Measurements from ENCODE around the gene GAS2.

DNA sequence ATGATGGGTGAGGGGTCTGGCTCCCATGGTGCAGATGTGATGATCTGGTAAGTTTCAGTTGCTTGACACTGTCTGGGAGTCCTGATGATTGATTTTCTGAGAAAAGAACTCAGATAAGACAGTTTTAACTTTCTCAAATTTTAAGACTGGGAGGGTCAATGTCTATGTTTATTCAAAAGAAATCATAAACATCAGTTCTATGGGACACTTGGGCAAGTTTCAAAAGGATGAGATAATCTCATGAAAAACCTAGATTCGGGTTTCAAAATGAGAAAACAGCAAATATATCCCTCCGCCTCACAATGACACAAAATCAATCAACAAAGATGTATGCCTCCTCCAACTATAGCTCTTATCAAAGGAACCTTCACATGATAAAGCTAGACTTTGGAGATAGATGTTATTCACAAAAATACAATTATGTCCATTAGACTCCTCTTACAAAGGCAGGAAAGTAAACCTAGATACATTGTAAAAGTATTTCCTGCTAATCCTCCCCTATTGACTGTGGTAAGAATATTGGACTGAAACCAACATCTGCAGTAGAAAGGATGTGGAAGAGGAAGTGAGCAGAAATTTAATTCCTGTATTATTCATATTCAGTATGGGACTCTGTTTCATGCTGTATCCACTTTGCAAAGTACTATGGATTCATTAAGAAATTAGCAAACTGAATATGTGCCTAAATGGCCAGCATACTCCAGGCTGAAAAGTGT lies 141.6 kb downstream of the GAS2 start:
- TF ChIP-seq, protein P1, sequence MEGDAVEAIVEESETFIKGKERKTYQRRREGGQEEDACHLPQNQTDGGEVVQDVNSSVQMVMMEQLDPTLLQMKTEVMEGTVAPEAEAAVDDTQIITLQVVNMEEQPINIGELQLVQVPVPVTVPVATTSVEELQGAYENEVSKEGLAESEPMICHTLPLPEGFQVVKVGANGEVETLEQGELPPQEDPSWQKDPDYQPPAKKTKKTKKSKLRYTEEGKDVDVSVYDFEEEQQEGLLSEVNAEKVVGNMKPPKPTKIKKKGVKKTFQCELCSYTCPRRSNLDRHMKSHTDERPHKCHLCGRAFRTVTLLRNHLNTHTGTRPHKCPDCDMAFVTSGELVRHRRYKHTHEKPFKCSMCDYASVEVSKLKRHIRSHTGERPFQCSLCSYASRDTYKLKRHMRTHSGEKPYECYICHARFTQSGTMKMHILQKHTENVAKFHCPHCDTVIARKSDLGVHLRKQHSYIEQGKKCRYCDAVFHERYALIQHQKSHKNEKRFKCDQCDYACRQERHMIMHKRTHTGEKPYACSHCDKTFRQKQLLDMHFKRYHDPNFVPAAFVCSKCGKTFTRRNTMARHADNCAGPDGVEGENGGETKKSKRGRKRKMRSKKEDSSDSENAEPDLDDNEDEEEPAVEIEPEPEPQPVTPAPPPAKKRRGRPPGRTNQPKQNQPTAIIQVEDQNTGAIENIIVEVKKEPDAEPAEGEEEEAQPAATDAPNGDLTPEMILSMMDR (IDR thresholded peaks at IDR 0.05; ENCODE audit: low read length) = no peak
- no peak for TF ChIP-seq EZH2 (IDR thresholded peaks at IDR 0.05; ENCODE audit: borderline replicate concordance, low read length)

All from OCI-LY1 (cell line).